G401 (cell line): ENCODE measurements around the gene TMEM150C. TPM values are rescaled to one million over a fixed set of nuclear protein-coding genes. Genes with fewer than 3 reads are reported as not detected.

Experiments used
- DNase-seq: peaks from one replicate; pipeline ENCODE4 v3.0.0-alpha.2; 2015; ENCODE audit warnings: low spot score
- in situ Hi-C: cut with HindIII; loops from 2 replicates; pipeline ENCODE4 v1.10.0; 2016; ENCODE audit warnings: low sequenced_read_pairs, mixed read lengths
- total RNA-seq: library from RNA; depleted of rRNA; stranded (reverse); fragments of >200 nt; shearing (Covaris generic); gene quantifications from 2 replicates; pipeline ENCODE4 v1.2.3, GENCODE V29; 2014

TMEM150C gene
- total RNA-seq, 1 experiment from 2014 or later = 3.6 TPM

DNA sequence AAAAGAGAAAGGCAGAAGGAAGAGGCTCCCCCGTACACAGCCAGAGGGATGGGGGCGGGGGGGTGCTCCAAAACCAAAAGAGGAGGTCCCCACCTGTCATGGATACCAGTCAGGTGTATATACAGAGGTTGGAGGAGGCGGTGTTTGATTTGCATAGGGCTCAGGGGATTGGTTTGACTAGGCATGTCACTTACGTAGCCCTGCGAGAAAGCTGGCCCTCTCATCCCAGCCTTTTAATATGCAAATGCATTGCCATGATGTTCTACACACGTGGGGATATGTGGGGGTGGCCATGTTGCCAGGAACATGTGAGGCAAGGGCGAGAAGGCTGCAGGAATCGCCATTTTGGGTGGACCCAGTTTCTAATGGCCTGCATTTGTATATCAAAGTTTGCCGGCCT is 38.6 kb downstream of the TMEM150C start:
- DNase-seq = no peak
- in situ Hi-C loops = no loop called here

GRCh38 chr4:82522472-82522871 is 39.3 kb downstream of the TMEM150C start:
- in situ Hi-C loops = no loop called here
- DNase-seq = no peak

GRCh38 chr4:82521283-82521682 is 40.5 kb downstream of the TMEM150C start:
- DNase-seq = no peak
- in situ Hi-C loops = no loop called here

DNA sequence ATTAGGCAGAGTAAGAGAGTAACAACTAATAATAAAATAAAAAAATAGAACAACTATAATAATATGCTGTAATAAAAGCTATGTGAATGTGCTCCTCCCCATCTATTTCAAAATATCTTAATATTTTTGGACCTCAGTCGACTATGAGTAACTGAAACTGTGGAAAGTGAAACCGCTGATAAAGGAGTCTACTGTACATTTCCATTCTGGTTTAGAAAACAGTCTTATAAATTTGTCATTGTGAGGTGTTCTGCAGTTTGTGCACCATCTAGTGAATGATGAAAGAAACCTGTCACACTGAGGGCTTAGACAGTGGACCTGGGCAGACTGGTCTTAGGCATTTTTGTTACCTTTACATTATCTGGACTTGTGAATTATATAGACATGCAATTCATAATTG is 42.0 kb downstream of the TMEM150C start:
- no peak for DNase-seq
- in situ Hi-C loops = no loop called here

DNA sequence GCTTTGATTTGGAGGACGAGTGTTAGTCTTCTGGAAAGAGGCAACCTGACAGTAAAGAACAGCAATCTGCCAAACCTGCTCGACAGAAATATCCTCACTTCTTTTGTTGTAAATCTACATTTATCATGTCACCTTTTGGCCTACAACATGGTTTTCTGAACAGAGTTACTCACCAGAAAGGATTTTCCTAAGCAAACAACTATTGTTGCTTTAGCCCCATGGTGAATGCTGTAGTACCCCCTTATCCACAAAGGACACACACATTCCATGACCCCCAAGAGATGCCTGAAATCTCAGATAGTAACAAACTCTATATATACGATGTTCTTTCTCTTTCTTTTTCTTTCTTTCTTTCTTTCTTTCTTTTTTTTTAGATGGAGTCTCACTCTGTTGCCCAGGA is 42.7 kb downstream of the TMEM150C start:
- no peak for DNase-seq
- in situ Hi-C loops = no loop called here

DNA sequence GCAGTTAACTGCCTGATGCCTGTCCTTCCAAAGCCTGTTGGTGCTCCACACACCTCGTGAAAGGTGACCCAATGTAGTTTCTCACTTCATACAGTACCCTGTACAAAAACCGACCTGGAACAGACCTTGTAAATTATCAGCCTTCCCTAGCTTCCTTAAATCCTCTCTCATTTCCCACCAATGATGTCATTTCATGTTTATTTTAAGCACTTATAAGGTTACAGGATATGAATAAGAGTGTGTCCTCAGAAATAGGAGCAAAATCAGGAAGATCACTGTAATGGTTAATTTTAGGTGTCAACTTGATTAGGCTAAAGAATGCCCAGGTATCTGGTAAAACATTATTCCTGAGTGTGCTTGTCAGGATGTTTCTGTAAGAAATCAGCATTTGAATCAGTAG is 44.7 kb downstream of the TMEM150C start:
- DNase-seq = no peak
- in situ Hi-C loops = no loop called here

GRCh38 chr4:82515705-82516104 is 46.1 kb downstream of the TMEM150C start:
- DNase-seq = peak; percentile 3
- in situ Hi-C loops = no loop called here

GRCh38 chr4:82513382-82513781 is 48.4 kb downstream of the TMEM150C start:
- in situ Hi-C loops = no loop called here
- no peak for DNase-seq

GRCh38 chr4:82510216-82510615 is 51.6 kb downstream of the TMEM150C start:
- no peak for DNase-seq
- in situ Hi-C loops = no loop called here

GRCh38 chr4:82508806-82509428 is 52.9 kb downstream of the TMEM150C start:
- DNase-seq = no peak
- in situ Hi-C loops = no loop called here

DNA sequence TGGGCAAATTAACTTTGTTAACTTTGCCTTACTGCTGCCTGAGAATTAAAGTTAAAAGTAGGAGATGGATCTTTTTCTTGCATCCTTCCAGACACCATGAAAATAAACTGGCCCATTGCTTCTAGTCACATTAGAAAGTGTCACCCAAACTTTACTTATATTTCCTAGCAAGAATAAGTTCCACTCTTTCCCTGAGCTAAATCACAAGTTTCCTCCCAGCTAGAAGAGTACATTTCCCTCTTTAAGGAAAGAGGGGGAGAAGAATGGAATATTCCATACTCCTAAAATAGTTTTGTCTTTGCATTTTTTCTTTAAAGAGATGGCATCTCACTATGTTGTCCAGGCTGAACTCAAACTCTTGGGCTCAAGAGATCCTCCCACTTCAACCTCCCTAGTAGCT is 53.8 kb downstream of the TMEM150C start:
- DNase-seq = no peak
- in situ Hi-C loops = no loop called here

DNA sequence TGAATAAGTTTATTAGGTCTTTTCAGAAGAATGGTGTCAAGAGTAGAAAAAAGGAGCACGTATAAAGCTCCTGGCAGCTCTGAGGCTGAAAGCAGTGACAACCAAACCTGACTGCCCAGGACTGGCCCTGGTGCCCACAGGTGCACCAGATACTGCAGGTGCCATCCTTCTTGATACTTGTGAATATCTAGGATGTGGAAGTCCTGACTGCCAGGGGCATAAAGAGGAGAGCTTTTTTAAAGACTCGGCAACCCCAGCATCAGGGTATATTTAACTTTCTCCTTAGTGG is 60.7 kb downstream of the TMEM150C start:
- in situ Hi-C loops = no loop called here
- DNase-seq = no peak

- in situ Hi-C loops = no loop called here
- no peak for DNase-seq
These were observed 61.2 kb downstream of the TMEM150C start for GRCh38 chr4:82500435-82501153.

- no peak for DNase-seq
- in situ Hi-C loops = no loop called here
These were observed 61.9 kb downstream of the TMEM150C start for GRCh38 chr4:82499738-82500434.

DNA sequence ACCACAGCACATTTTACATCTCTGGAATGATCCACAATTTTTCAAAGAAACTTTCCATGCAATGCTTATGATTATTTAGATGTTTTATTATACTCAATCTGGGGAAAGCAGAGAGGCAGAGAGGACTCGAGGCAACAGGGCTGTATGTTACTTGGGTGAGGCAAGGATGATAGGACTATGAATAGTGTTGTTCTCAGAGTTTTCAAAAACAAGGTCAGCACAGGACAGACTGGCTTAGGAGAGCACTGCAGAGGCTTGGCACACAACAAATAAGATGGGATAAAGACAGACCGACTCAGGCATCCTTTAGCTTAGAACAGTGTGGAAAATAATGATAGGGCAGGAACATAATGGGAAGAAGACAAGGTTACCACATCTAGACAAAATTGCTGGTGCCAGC is 65.4 kb downstream of the TMEM150C start:
- in situ Hi-C loops = no loop called here
- DNase-seq = no peak

DNA sequence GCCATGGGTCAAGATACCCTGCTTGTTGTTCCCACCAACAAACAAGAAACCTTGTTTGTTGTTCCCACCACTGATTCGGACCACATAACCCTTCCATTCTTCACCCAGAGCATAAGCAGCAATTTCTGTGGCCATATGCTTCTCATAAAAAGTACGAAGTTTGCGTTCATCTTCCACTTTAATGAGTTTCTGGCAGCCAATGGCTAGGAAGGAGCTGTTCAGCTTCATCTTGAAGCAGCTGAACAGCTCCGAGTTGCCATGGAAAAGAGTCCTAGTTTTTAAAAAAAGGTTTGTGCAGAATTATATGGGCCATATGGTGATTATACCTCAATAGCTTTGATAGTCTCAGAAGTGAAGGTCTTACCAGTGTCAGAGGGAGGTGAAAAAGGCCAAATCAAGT is 66.1 kb downstream of the TMEM150C start:
- in situ Hi-C loops = no loop called here
- DNase-seq = no peak

GRCh38 chr4:82493721-82494425 is 67.9 kb downstream of the TMEM150C start:
- in situ Hi-C loops = no loop called here
- no peak for DNase-seq

DNA sequence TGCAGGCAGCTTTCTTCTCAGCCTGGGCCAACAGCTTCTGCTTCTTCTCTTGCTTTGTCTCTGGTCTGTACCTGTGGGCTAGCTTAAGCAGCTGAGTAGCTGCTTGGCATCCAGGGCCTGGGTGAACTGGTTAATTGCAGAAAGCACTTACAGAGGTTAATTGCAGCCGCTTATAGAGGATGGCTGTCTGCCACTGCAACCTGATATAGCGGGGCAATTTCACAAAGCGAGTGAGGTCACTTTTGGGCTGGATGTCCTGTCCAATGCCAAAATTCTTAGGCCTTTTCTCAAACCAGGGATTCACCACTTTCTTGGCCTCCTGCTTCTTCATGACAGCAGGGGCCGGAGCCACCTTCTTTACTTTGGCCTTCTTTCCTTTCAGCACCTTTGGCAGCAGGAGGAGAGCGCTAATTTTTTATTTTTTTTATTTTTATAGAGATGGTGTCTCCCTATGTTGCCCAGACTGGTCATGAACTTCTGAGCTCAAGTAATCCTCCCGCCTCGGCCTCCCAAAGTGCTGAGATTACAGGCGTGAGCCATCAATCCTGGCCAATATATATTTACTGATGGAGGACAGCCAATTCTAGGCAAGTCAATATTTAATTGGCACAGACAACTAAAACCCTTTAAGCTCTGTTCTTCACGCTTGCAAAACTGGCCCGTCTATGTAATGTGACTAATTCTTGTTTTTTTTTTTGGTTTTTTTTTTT is 70.4 kb downstream of the TMEM150C start:
- DNase-seq = no peak
- in situ Hi-C loops = no loop called here

DNA sequence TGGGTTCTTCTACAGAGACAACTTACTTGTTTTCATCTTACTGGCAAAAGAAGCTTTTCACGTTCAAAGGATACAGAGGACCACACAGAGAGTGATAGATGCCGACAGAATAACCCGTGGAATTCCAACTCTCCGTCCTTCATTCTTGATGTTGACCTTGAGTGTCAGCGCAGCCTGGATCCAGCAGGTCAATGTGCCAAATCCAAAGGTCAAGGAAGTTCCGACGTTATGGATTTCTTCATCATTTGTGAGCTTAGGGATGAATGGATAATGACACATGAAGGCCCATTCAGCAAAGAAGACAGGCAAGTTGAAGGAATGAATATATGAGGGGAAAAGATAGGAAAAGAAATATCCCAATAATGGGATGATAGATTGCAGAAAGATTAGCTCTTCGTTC is 71.8 kb downstream of the TMEM150C start:
- DNase-seq = no peak
- in situ Hi-C loops = no loop called here

GRCh38 chr4:82489076-82489475 is 72.7 kb downstream of the TMEM150C start:
- no peak for DNase-seq
- in situ Hi-C loops = no loop called here
